SU-DHL-6 (cell line): ENCODE results near the gene BCL2.

Experiments used
- H2AFZ ChIP-seq: fragments of 200-600 bp; sonication (generic); 2 replicates; pipeline ENCODE4 v1.6.1; 2014; ENCODE audit warnings: low read depth, mild to moderate bottlenecking, moderate library complexity, mixed read lengths, antibody characterized with exemption, low read length; ENCODE audit not compliant: severe bottlenecking
- H3F3A ChIP-seq: fragments of 200-600 bp; shearing (Covaris generic); 2 replicates; pipeline ENCODE4 v1.6.0; 2016; ENCODE audit warnings: antibody characterized with exemption, mild to moderate bottlenecking; ENCODE audit not compliant: insufficient read depth
- H3K27ac ChIP-seq: fragments of 200-600 bp; sonication (generic); 2 replicates; pipeline ENCODE4 v1.5.1; 2016; ENCODE audit warnings: low read depth, mild to moderate bottlenecking, low read length, moderate library complexity, mixed read lengths
- H3K27me3 ChIP-seq: fragments of 200-600 bp; sonication (generic), shearing (Covaris generic); 2 replicates; pipeline ENCODE4 v1.6.0; 2014; ENCODE audit warnings: mild to moderate bottlenecking, low read length
- H3K36me3 ChIP-seq: fragments of 200-600 bp; sonication (generic); 2 replicates; pipeline ENCODE4 v1.6.1; 2014; ENCODE audit warnings: mild to moderate bottlenecking, low read length, mixed read lengths
- H3K4me2 ChIP-seq: fragments of 300-600, 200-600 bp; shearing (Covaris generic), sonication (generic); 2 replicates; pipeline ENCODE4 v1.6.0; 2014; ENCODE audit warnings: low read length, low read depth, mild to moderate bottlenecking; ENCODE audit not compliant: poor library complexity, severe bottlenecking
- H3K4me3 ChIP-seq: fragments of 200-600 bp; sonication (generic); 2 replicates; pipeline ENCODE4 v1.5.1; 2014; ENCODE audit warnings: antibody characterized with exemption, low read length, mild to moderate bottlenecking, mixed read lengths; ENCODE audit not compliant: insufficient read depth, poor library complexity, severe bottlenecking
- H3K79me2 ChIP-seq: fragments of 200-600 bp; sonication (generic); 2 replicates; pipeline ENCODE4 v1.6.1; 2014; ENCODE audit warnings: mild to moderate bottlenecking, low read length, moderate library complexity; ENCODE audit not compliant: insufficient read depth
- H3K9ac ChIP-seq: fragments of 200-600 bp; sonication (generic); 2 replicates; pipeline ENCODE4 v1.7.0; 2014; ENCODE audit warnings: mild to moderate bottlenecking, low read length
- H3K9me2 ChIP-seq: fragments of 200-600 bp; sonication (generic); replicated peaks from 2 replicates; pipeline ENCODE4 v1.6.1; 2014; ENCODE audit warnings: low read length; ENCODE audit not compliant: insufficient read depth
- H3K9me3 ChIP-seq: fragments of 200-600 bp; sonication (generic); 2 replicates; pipeline ENCODE4 v1.6.1; 2014; ENCODE audit warnings: low read length, mixed read lengths; ENCODE audit not compliant: insufficient read depth
- H4K20me1 ChIP-seq: fragments of 200-600 bp; sonication (generic); 2 replicates; pipeline ENCODE4 v1.6.1; 2014; ENCODE audit warnings: low read depth, mild to moderate bottlenecking, antibody characterized with exemption, low read length, moderate library complexity, mixed read lengths
- CTCF ChIP-seq: fragments of 200-600 bp; sonication (generic); IDR thresholded peaks from one replicate; pipeline ENCODE4 v1.5.1; 2017; ENCODE audit warnings: antibody characterized with exemption, mild to moderate bottlenecking, low read length, moderate library complexity; ENCODE audit not compliant: insufficient read depth, poor library complexity, severe bottlenecking
- EZH2phosphoT487 ChIP-seq: fragments of 200-600 bp; sonication (generic), shearing (Covaris generic); conservative IDR thresholded peaks from 2 replicates; pipeline ENCODE4 v1.6.1; 2018; ENCODE audit warnings: mild to moderate bottlenecking, antibody characterized with exemption, low read length, moderate library complexity, mixed read lengths

Gene BCL2

DNA sequence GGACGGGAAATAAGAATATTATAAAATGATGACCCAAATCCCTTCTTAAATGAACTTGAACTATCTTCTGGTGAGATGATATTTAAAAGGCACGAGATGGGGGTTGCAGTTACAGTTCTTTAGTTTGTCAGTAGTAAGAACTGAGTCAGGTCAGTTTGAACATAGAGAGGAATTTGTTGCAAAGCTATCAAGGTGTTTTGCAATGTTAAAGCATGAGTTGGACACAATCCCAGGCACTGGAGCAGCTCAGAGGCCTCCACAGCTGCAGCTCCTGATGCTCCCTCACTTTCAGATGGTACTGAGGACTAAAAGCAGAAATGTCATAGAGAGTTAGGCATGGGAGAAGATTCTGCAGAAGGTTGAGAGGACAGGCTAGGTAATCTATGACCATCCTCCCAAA, 236.0 kb downstream of the BCL2 start:
- TF ChIP-seq EZH2phosphoT487 (no peak), CTCF (no peak)
- Histone ChIP-seq H3K27ac (no peak overlapping the region), H3K79me2 (no peaks in the 10 kb centered on the region), H3K4me3 (no peak overlapping the region), H4K20me1 (no peaks in the 10 kb centered on the region), H3K9me2 (no peaks in the 10 kb centered on the region), H3K27me3 (no peaks in the 10 kb centered on the region), H3K36me3 (no peaks in the 10 kb centered on the region), H3K9ac (no peak overlapping the region), H3F3A (no peaks in the 10 kb centered on the region), H3K9me3 (no peaks in the 10 kb centered on the region), H2AFZ (no peak overlapping the region), H3K4me2 (no peak overlapping the region)

DNA sequence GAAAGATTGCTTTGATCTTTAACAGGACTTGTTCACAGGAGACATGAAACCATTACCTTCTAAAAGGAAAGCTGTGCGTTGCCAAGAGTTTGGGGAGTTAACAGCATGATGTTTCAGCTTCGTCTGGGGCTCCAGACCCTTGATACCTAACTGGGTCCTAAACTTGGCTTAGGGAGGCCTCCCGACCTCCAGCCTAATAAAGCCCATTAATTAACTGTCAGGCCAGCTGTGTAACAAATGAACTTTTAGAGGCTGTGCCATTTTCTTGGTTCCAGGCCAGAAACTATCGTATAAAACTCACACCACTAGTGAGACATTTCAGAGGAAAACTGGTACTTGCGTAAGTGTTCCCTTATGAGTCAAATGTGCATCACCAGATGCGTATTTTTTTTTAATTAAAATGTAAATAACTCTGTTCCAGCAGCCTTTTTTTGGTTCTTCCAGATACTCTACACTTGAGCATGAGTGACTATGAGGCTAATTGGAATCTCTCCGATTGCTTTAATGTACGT, 236.5 kb downstream of the BCL2 start:
- H3K27ac ChIP-seq: no peak overlapping the region
- no peak for TF ChIP-seq EZH2phosphoT487
- no peak for TF ChIP-seq CTCF
- no peaks in the 10 kb centered on the region for H3K9me2 ChIP-seq
- no peak overlapping the region for H3K4me3 ChIP-seq
- no peak overlapping the region for H2AFZ ChIP-seq
- no peaks in the 10 kb centered on the region for H3K9me3 ChIP-seq
- H3K27me3 ChIP-seq: no peaks in the 10 kb centered on the region
- no peaks in the 10 kb centered on the region for H3K79me2 ChIP-seq
- no peak overlapping the region for H3K4me2 ChIP-seq
- H3K9ac ChIP-seq: no peak overlapping the region
- no peaks in the 10 kb centered on the region for H3K36me3 ChIP-seq
- no peaks in the 10 kb centered on the region for H4K20me1 ChIP-seq
- no peaks in the 10 kb centered on the region for H3F3A ChIP-seq

- H3K79me2 ChIP-seq: no peaks in the 10 kb centered on the region
- no peak overlapping the region for H3K9ac ChIP-seq
- H3K27me3 ChIP-seq: no peaks in the 10 kb centered on the region
- no peaks in the 10 kb centered on the region for H3K9me2 ChIP-seq
- no peaks in the 10 kb centered on the region for H3K36me3 ChIP-seq
- no peak overlapping the region for H3K27ac ChIP-seq
- H3K4me2 ChIP-seq: no peak overlapping the region
- H3K9me3 ChIP-seq: no peaks in the 10 kb centered on the region
- no peaks in the 10 kb centered on the region for H3F3A ChIP-seq
- H3K4me3 ChIP-seq: no peak overlapping the region
- no peak for TF ChIP-seq CTCF
- no peak for TF ChIP-seq EZH2phosphoT487
- no peak overlapping the region for H2AFZ ChIP-seq
- H4K20me1 ChIP-seq: no peaks in the 10 kb centered on the region
Measured at GRCh38 chr18:63082366-63083019, 237.1 kb downstream of the BCL2 start.
